ENCODE results near the gene VPS16. TPM values are rescaled to one million over a fixed set of nuclear protein-coding genes. Genes with fewer than 3 reads are reported as not detected.

The VPS16 gene
- total and polyA plus RNA-seq, 2 of the 13 experiments (the other 11 are each of a cell fraction or from before 2014, with no cell fraction given), result 34.2 to 35.4 TPM

DNA sequence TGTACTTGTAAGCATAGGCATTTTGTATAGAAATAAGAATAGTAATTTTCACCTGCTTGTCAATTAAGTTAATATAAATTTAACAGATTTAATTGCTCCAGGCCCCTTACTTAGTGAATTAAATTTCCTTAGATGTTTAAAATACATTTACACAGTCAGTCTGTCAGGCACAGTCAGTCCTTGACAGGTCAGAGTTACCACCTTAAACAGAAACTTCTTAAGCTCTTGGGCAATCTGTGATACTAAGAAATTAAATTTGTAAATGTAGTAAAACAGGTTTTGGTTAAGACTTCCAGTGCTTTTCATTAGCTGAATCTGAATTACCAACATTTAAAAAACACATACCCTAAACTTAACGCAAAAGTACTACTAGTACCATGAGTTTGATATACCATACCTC is 48.7 kb downstream of the VPS16 start:
- ATAC-seq (no peak), FAIRE-seq (no peak), DNase-seq (ENCODE audit: low spot score) (no peak)
- 0 out of 5 replicates have a peak, but pooled peaks cover 0 to 1% of the 10 kb centered on the region in 2 experiments for H3K36me3 ChIP-seq (replicated peaks in 1 of 2; ENCODE audit: control insufficient read depth in 1 of 2, insufficient read depth in 2 of 2, low read length in 2 of 2)
- ChIA-PET CTCF (ENCODE audit: low intra/inter-chr PET ratio, low total read pairs) (no interaction called here), POLR2A (no interaction called here)
- no peaks in the 10 kb centered on the region for H3K27me3 ChIP-seq (ENCODE audit: control insufficient read depth in 1 of 2, insufficient read depth in 2 of 2, low read length in 2 of 2)
- H2AFZ ChIP-seq (ENCODE audit: low read length), result no peak overlapping the region
- intact Hi-C loops (cut with micrococcal nuclease; ENCODE audit: unreplicated experiment), result no loop called here
- no peak overlapping the region for H3K4me3 ChIP-seq (replicated peaks in 1 of 3; ENCODE audit: insufficient read depth in 1 of 3, low read depth in 2 of 3, low read length in 3 of 3)
- no peak overlapping the region for H3K9ac ChIP-seq (ENCODE audit: insufficient read depth, low read depth, low read length)
- H3K79me2 ChIP-seq (ENCODE audit: insufficient read depth, low read length), result peaks cover 73% of the 10 kb centered on the region
- 0 out of 2 replicates have a peak, but pooled peaks cover 14% of the 10 kb centered on the region for H4K20me1 ChIP-seq (ENCODE audit: insufficient read depth, low read length)
- 96% methylated on average over 1 of the region's 1 CpG for WGBS (ENCODE audit: low lambda C conversion rate)
- H3K4me2 ChIP-seq (ENCODE audit: low read depth, low read length), result no peak overlapping the region
- BruUV-seq (replicated peaks), result no TSS peak
- H3K27ac ChIP-seq (ENCODE audit: extremely low read length, insufficient read depth, low read length), result no peak overlapping the region
- H3K4me1 ChIP-seq (ENCODE audit: insufficient read depth, low read length), result peaks cover 26% of the 10 kb centered on the region
- in situ Hi-C loops (cut with HindIII; ENCODE audit: extremely low pct_ligation_motif_present, low pct_unique_long_range_greater_than_20kb), result no loop called here
- no peaks in the 10 kb centered on the region for H3K9me3 ChIP-seq (ENCODE audit: low read length)
- no peak for TF ChIP-seq RXRA (CRISPR knock-in tag; IDR thresholded peaks at IDR 0.05)
- TF ChIP-seq MAFF (IDR thresholded peaks at IDR 0.05; ENCODE audit: low read depth, low read length), result no peak
- TF ChIP-seq, protein P1, sequence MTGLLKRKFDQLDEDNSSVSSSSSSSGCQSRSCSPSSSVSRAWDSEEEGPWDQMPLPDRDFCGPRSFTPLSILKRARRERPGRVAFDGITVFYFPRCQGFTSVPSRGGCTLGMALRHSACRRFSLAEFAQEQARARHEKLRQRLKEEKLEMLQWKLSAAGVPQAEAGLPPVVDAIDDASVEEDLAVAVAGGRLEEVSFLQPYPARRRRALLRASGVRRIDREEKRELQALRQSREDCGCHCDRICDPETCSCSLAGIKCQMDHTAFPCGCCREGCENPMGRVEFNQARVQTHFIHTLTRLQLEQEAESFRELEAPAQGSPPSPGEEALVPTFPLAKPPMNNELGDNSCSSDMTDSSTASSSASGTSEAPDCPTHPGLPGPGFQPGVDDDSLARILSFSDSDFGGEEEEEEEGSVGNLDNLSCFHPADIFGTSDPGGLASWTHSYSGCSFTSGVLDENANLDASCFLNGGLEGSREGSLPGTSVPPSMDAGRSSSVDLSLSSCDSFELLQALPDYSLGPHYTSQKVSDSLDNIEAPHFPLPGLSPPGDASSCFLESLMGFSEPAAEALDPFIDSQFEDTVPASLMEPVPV (CRISPR knock-in tag; IDR thresholded peaks at IDR 0.05), result no peak
- TF ChIP-seq ZNF337 (CRISPR knock-in tag; IDR thresholded peaks at IDR 0.05; ENCODE audit: borderline replicate concordance, low read depth), result no peak
- TF ChIP-seq MAX (IDR thresholded peaks at IDR 0.05), result no peak
- no peak for TF ChIP-seq SIN3A (IDR thresholded peaks at IDR 0.05; ENCODE audit: borderline replicate concordance, low read depth, low read length)
- no peak for TF ChIP-seq NCOA2 (CRISPR knock-in tag; IDR thresholded peaks at IDR 0.05)
- TF ChIP-seq ZFP36L2 (CRISPR knock-in tag; IDR thresholded peaks at IDR 0.05), result no peak
- no peak for TF ChIP-seq ZNF557 (CRISPR knock-in tag; IDR thresholded peaks at IDR 0.05)

Measured in HepG2 (cell line).